ENCODE results near the gene USH1G. TPM values are rescaled to one million over a fixed set of nuclear protein-coding genes. Genes with fewer than 3 reads are reported as not detected.
A peak's percentile ranks its signal among the peaks of the same experiment; 100 is the strongest.

The USH1G gene
- polyA plus RNA-seq, 1 donor from 2014 or later, result not detected

GRCh38 chr17:74893936-74894671, 29.0 kb downstream of the USH1G start:
- H3K9ac ChIP-seq (ENCODE audit: low read length), result no peak overlapping the region
- no peaks in the 10 kb centered on the region for H3K79me2 ChIP-seq (replicated peaks; ENCODE audit: insufficient read depth, low read length)
- H3K36me3 ChIP-seq (ENCODE audit: insufficient read depth, low read length), result no peaks in the 10 kb centered on the region
- no peaks in the 10 kb centered on the region for H4K20me1 ChIP-seq (ENCODE audit: insufficient read depth)
- H3K4me2 ChIP-seq (ENCODE audit: low read length), result no peak overlapping the region
- no peak overlapping the region for H2AFZ ChIP-seq (ENCODE audit: low read depth, low read length)
- H3K9me2 ChIP-seq (ENCODE audit: insufficient read depth, low read length), result no peaks in the 10 kb centered on the region
- peak overlapping the region; percentile 65 for H3K4me3 ChIP-seq (ENCODE audit: low read length)
- no peaks in the 10 kb centered on the region for H3F3A ChIP-seq (ENCODE audit: insufficient read depth, low read length, poor library complexity, severe bottlenecking)
- no peak overlapping the region for H3K27ac ChIP-seq (ENCODE audit: low read length)
- TF ChIP-seq POLR2AphosphoS5 (IDR thresholded peaks at IDR 0.05) (no peak), REST (IDR thresholded peaks at IDR 0.05; ENCODE audit: borderline replicate concordance) (no peak), CTCF (IDR thresholded peaks at IDR 0.05; ENCODE audit: poor library complexity, severe bottlenecking) (no peak), EP300 (conservative IDR thresholded peaks at IDR 0.05; ENCODE audit: poor library complexity, severe bottlenecking) (no peak), EZH2 (IDR thresholded peaks at IDR 0.05; ENCODE audit: borderline replicate concordance, insufficient read depth, low read length, poor library complexity, severe bottlenecking) (no peak), SMC3 (conservative IDR thresholded peaks at IDR 0.05; ENCODE audit: poor library complexity) (no peak), TAF1 (IDR thresholded peaks at IDR 0.05; ENCODE audit: low read depth) (no peak)
- H3K9me3 ChIP-seq (ENCODE audit: low read length), result no peaks in the 10 kb centered on the region
- peaks cover 56% of the 10 kb centered on the region for H3K27me3 ChIP-seq (ENCODE audit: insufficient read depth, low read depth, low read length)

- H3K9ac ChIP-seq (ENCODE audit: low read length), result no peak within 1 kb of the TSS
- no peak within 1 kb of the TSS for H3K27ac ChIP-seq (ENCODE audit: low read length)
- no peaks in the 10 kb centered on the region for H4K20me1 ChIP-seq (ENCODE audit: insufficient read depth)
- no peaks in the 10 kb centered on the region for H3K79me2 ChIP-seq (replicated peaks; ENCODE audit: insufficient read depth, low read length)
- H3K4me2 ChIP-seq (ENCODE audit: low read length), result no peak within 1 kb of the TSS
- H3K4me3 ChIP-seq (ENCODE audit: low read length), result peak within 1 kb of the TSS; percentile 65
- H3K9me3 ChIP-seq (ENCODE audit: low read length), result no peaks in the 10 kb centered on the region
- H3K9me2 ChIP-seq (ENCODE audit: insufficient read depth, low read length), result no peaks in the 10 kb centered on the region
- H2AFZ ChIP-seq (ENCODE audit: low read depth, low read length), result no peak within 1 kb of the TSS
- H3K27me3 ChIP-seq (ENCODE audit: insufficient read depth, low read depth, low read length), result peaks cover 56% of the 10 kb centered on the region
- H3F3A ChIP-seq (ENCODE audit: insufficient read depth, low read length, poor library complexity, severe bottlenecking), result no peaks in the 10 kb centered on the region
- no peaks in the 10 kb centered on the region for H3K36me3 ChIP-seq (ENCODE audit: insufficient read depth, low read length)
- TF ChIP-seq MXI1 (conservative IDR thresholded peaks at IDR 0.05; ENCODE audit: poor library complexity, severe bottlenecking) (no peak), POLR2AphosphoS5 (IDR thresholded peaks at IDR 0.05) (no peak), EZH2 (IDR thresholded peaks at IDR 0.05; ENCODE audit: borderline replicate concordance, insufficient read depth, low read length, poor library complexity, severe bottlenecking) (no peak), REST (IDR thresholded peaks at IDR 0.05; ENCODE audit: borderline replicate concordance) (no peak), SMC3 (conservative IDR thresholded peaks at IDR 0.05; ENCODE audit: poor library complexity) (no peak), RAD21 (conservative IDR thresholded peaks at IDR 0.05) (no peak), CTCF (IDR thresholded peaks at IDR 0.05; ENCODE audit: poor library complexity, severe bottlenecking) (no peak), TAF1 (IDR thresholded peaks at IDR 0.05; ENCODE audit: low read depth) (no peak), EP300 (conservative IDR thresholded peaks at IDR 0.05; ENCODE audit: poor library complexity, severe bottlenecking) (no peak)
Measured at GRCh38 chr17:74892974-74893911, 29.8 kb downstream of the USH1G start, which contains the start of gene FADS6. FADS6 (minus strand) TSS chr17:74893633; CDS start chr17:74893595, 38 bp downstream.

Measured in neural cell (in vitro differentiated cells).